ENCODE results near the gene SSBP3.

DNA sequence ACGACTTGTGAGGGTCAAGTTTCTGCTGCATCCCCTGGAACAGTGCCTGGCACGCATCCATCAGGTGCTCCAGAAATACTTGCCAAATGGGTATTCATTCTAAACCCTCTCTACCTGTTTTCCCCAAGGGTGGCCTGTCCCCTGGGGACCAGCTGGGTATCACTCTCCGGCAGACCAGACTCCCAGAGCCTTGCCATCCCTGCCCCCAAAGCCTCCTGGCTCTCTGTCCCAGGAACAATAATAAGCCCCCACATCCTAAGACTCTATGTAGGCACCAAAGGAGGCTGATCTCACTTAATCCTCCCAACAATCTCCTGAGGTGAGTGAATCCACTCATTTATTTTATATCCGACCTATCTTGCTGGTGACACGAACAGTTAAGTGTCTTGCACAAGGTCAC lies 109.5 kb downstream of the SSBP3 start:
- TF ChIP-seq, protein P1, sequence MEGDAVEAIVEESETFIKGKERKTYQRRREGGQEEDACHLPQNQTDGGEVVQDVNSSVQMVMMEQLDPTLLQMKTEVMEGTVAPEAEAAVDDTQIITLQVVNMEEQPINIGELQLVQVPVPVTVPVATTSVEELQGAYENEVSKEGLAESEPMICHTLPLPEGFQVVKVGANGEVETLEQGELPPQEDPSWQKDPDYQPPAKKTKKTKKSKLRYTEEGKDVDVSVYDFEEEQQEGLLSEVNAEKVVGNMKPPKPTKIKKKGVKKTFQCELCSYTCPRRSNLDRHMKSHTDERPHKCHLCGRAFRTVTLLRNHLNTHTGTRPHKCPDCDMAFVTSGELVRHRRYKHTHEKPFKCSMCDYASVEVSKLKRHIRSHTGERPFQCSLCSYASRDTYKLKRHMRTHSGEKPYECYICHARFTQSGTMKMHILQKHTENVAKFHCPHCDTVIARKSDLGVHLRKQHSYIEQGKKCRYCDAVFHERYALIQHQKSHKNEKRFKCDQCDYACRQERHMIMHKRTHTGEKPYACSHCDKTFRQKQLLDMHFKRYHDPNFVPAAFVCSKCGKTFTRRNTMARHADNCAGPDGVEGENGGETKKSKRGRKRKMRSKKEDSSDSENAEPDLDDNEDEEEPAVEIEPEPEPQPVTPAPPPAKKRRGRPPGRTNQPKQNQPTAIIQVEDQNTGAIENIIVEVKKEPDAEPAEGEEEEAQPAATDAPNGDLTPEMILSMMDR (IDR thresholded peaks at IDR 0.05; ENCODE audit: insufficient read depth, low read length) = no peak
- TF ChIP-seq POLR2AphosphoS5 (IDR thresholded peaks at IDR 0.05; ENCODE audit: low read depth) (no peak), SPI1 (IDR thresholded peaks at IDR 0.05; ENCODE audit: borderline replicate concordance, low read depth) (no peak), GABPA (IDR thresholded peaks at IDR 0.05; ENCODE audit: low read depth) (no peak)
- TF ChIP-seq, protein P2, sequence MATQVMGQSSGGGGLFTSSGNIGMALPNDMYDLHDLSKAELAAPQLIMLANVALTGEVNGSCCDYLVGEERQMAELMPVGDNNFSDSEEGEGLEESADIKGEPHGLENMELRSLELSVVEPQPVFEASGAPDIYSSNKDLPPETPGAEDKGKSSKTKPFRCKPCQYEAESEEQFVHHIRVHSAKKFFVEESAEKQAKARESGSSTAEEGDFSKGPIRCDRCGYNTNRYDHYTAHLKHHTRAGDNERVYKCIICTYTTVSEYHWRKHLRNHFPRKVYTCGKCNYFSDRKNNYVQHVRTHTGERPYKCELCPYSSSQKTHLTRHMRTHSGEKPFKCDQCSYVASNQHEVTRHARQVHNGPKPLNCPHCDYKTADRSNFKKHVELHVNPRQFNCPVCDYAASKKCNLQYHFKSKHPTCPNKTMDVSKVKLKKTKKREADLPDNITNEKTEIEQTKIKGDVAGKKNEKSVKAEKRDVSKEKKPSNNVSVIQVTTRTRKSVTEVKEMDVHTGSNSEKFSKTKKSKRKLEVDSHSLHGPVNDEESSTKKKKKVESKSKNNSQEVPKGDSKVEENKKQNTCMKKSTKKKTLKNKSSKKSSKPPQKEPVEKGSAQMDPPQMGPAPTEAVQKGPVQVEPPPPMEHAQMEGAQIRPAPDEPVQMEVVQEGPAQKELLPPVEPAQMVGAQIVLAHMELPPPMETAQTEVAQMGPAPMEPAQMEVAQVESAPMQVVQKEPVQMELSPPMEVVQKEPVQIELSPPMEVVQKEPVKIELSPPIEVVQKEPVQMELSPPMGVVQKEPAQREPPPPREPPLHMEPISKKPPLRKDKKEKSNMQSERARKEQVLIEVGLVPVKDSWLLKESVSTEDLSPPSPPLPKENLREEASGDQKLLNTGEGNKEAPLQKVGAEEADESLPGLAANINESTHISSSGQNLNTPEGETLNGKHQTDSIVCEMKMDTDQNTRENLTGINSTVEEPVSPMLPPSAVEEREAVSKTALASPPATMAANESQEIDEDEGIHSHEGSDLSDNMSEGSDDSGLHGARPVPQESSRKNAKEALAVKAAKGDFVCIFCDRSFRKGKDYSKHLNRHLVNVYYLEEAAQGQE (IDR thresholded peaks at IDR 0.05; ENCODE audit: insufficient replicate concordance, low read depth) = no peak

Measured in HL-60 (cell line).